ENCODE data around the gene SLC1A3. TPM values are rescaled to one million over a fixed set of nuclear protein-coding genes. Genes with fewer than 3 reads are reported as not detected.

SLC1A3 gene
- total RNA-seq, 1 donor from 2014 or later = 1.3 TPM

- no peak for TF ChIP-seq CTCF (conservative IDR thresholded peaks at IDR 0.05; ENCODE audit: low read depth, low read length)
- DNase-seq (ENCODE audit: low read depth) = no peak
- H3K4me3 ChIP-seq (ENCODE audit: low read depth, low read length) = no peak overlapping the region
These were observed 24.1 kb downstream of the SLC1A3 start for GRCh38 chr5:36630201-36631145.

DNA sequence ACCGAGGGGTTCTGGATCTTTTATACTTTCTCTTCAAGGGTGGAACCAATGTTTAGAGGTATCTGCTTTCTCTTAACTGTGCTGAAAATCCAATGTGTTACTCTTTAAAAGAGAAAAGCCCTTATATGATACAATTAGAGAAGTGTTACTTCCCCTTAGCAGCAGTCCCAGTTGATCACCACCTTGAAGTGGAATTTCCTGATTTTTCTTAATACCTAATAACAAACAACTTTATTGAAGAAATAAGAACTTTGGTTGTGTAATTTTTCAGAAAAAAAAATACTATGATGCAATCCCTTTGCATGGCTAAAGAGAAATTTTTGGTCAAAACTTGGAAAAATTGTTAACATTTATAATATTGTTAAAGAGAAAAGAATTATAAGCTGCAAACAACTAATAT lies 24.7 kb downstream of the SLC1A3 start:
- no peak overlapping the region for H3K4me3 ChIP-seq (ENCODE audit: low read depth, low read length)
- TF ChIP-seq CTCF (conservative IDR thresholded peaks at IDR 0.05; ENCODE audit: low read depth, low read length) = no peak
- no peak for DNase-seq (ENCODE audit: low read depth)

DNA sequence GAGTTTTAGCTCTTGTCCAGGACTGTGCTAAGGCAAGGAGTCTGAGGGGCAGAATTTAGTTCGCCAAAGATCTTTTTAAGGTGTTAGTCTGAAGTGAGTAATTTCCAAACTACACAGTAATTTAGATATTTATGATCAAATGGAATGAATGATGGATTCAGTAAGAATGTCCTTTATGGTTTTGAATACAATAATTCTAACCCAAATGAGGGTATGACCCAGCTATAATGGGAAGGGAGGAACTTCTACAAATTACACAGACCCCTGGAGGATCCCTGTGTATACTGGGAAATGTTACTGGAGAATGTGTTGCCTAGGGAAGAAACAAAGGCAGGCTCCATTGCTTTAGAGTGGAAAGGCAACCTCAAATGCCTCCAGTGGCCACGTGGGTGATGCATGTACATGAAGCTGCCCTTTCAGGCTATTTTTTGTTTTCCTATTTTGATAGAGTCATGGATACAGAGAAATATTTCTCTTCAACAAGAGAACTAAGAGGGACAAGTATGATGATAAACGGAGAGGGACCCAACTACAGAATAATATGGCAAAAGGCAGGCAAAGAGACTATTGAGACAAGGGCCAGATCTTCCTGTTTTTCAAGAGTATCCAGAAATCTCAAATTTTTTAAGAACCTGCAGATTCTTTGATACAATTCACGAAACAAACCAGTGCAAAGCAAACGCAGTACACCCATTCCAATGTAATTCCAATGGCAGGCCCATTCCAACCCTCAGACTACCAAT lies 25.4 kb downstream of the SLC1A3 start:
- TF ChIP-seq CTCF (conservative IDR thresholded peaks at IDR 0.05; ENCODE audit: low read depth, low read length) = no peak
- no peak for DNase-seq (ENCODE audit: low read depth)

GRCh38 chr5:36632363-36632664 lies 25.9 kb downstream of the SLC1A3 start:
- DNase-seq (ENCODE audit: low read depth) = no peak
- H3K4me3 ChIP-seq (ENCODE audit: low read depth, low read length) = no peak overlapping the region
- no peak for TF ChIP-seq CTCF (conservative IDR thresholded peaks at IDR 0.05; ENCODE audit: low read depth, low read length)

More for the DNA sequence above, 25.4 kb downstream of the SLC1A3 start:
- H3K4me3 ChIP-seq (ENCODE audit: low read depth, low read length) = no peak overlapping the region

GRCh38 chr5:36635721-36636390 lies 29.4 kb downstream of the SLC1A3 start:
- H3K4me3 ChIP-seq (ENCODE audit: low read depth, low read length) = no peak overlapping the region
- no peak for DNase-seq (ENCODE audit: low read depth)
- no peak for TF ChIP-seq CTCF (conservative IDR thresholded peaks at IDR 0.05; ENCODE audit: low read depth, low read length)

- no peak for TF ChIP-seq CTCF (conservative IDR thresholded peaks at IDR 0.05; ENCODE audit: low read depth, low read length)
- H3K4me3 ChIP-seq (ENCODE audit: low read depth, low read length) = no peak overlapping the region
- no peak for DNase-seq (ENCODE audit: low read depth)
These were observed 30.7 kb downstream of the SLC1A3 start for GRCh38 chr5:36637101-36637500.
